ENCODE data around the gene TNRC6C.

TNRC6C gene

GRCh38 chr17:78141437-78142118 lies 183.1 kb downstream of the TNRC6C start:
- TF ChIP-seq CTCF (IDR thresholded peaks at IDR 0.05; ENCODE audit: control extremely low read depth, extremely low read depth, low read depth, missing control alignments): no peak
- ChIA-PET CTCF (interaction anchor here (1.2 to 4.4 kb wide), 5 partner anchors 10 to 33 kb away, joined by 3 to 31 read pairs (median 4); no protein-coding TSS in a partner anchor), POLR2A (interaction anchor here (0.7 kb wide), 1 partner anchor 28 kb away, joined by 3 read pairs; no protein-coding TSS in a partner anchor)
- DNase-seq (ENCODE audit: extremely low spot score): no peak

- ChIA-PET POLR2A (no interaction called here), CTCF (interaction anchor here (1.2 to 4.4 kb wide), 6 partner anchors 8 to 33 kb away, joined by 3 to 31 read pairs (median 8); no protein-coding TSS in a partner anchor)
These were observed 183.8 kb downstream of the TNRC6C start for GRCh38 chr17:78142119-78142861.

GRCh38 chr17:78143214-78144146 lies 185.0 kb downstream of the TNRC6C start:
- POLR2A ChIA-PET: interaction anchor here (0.5 to 0.6 kb wide), 2 partner anchors 9 to 34 kb away, joined by 3 to 4 read pairs; no protein-coding TSS in a partner anchor
- CTCF ChIA-PET: interaction anchor here (1.0 to 4.4 kb wide), 6 partner anchors 9 to 37 kb away, joined by 3 to 31 read pairs (median 8); no protein-coding TSS in a partner anchor
- DNase-seq (ENCODE audit: extremely low spot score): no peak
- TF ChIP-seq CTCF (IDR thresholded peaks at IDR 0.05; ENCODE audit: control extremely low read depth, extremely low read depth, low read depth, missing control alignments): no peak

More at GRCh38 chr17:78142119-78142861, 183.8 kb downstream of the TNRC6C start:
- no peak for DNase-seq (ENCODE audit: extremely low spot score)
- no peak for TF ChIP-seq CTCF (IDR thresholded peaks at IDR 0.05; ENCODE audit: control extremely low read depth, extremely low read depth, low read depth, missing control alignments)

GRCh38 chr17:78144147-78144719 lies 185.7 kb downstream of the TNRC6C start:
- CTCF ChIA-PET: interaction anchor here (1.0 to 4.4 kb wide), 7 partner anchors 9 to 44 kb away, joined by 3 to 31 read pairs (median 4); no protein-coding TSS in a partner anchor
- POLR2A ChIA-PET: interaction anchor here (0.5 kb wide), 1 partner anchor 35 kb away, joined by 4 read pairs; no protein-coding TSS in a partner anchor
- no peak for DNase-seq (ENCODE audit: extremely low spot score)
- no peak for TF ChIP-seq CTCF (IDR thresholded peaks at IDR 0.05; ENCODE audit: control extremely low read depth, extremely low read depth, low read depth, missing control alignments)

- TF ChIP-seq CTCF (IDR thresholded peaks at IDR 0.05; ENCODE audit: control extremely low read depth, extremely low read depth, low read depth, missing control alignments): no peak
- POLR2A ChIA-PET: no interaction called here
- CTCF ChIA-PET: interaction anchor here (1.0 to 4.4 kb wide), 7 partner anchors 8 to 43 kb away, joined by 3 to 31 read pairs (median 4); no protein-coding TSS in a partner anchor
- no peak for DNase-seq (ENCODE audit: extremely low spot score)
These were observed 186.5 kb downstream of the TNRC6C start for GRCh38 chr17:78144736-78145641.
